ENCODE measurements around the gene ANXA11. TPM values are rescaled to one million over a fixed set of nuclear protein-coding genes. Genes with fewer than 3 reads are reported as not detected.

Gene ANXA11
- total RNA-seq, 1 experiment from 2014 or later, result 181 TPM

GRCh38 chr10:80108576-80109239 lies 96.6 kb downstream of the ANXA11 start:
- H3K27ac ChIP-seq (ENCODE audit: low read depth, low read length), result no peak overlapping the region
- no peak overlapping the region for H3K4me2 ChIP-seq (ENCODE audit: low read length)
- H3K36me3 ChIP-seq (ENCODE audit: control insufficient read depth in 1 of 2, insufficient read depth in 2 of 2, low read length in 2 of 2), result no peaks in the 10 kb centered on the region
- no peaks in the 10 kb centered on the region for H3K79me2 ChIP-seq (ENCODE audit: insufficient read depth, low read length)
- no peak overlapping the region for H3K9ac ChIP-seq (ENCODE audit: low read length)
- no peaks in the 10 kb centered on the region for H3K4me1 ChIP-seq (ENCODE audit: control insufficient read depth in 1 of 2, insufficient read depth in 2 of 2, low read length in 2 of 2)
- H3K9me2 ChIP-seq (ENCODE audit: insufficient read depth), result no peaks in the 10 kb centered on the region
- intact Hi-C loops (cut with micrococcal nuclease), result no loop called here
- no peak for ATAC-seq
- DNase-seq (ENCODE audit: low read depth, low spot score), result peak; percentile 4
- RAD21 ChIA-PET (ENCODE audit: low non-redundant PET in 1 of 2, low total read pairs in 2 of 2, uncharacterized antibody in 2 of 2, unreplicated experiment in 2 of 2), result no interaction called here
- no peak overlapping the region for H3K4me3 ChIP-seq (replicated peaks in 1 of 2; ENCODE audit: low read depth in 1 of 2, low read length in 2 of 2)
- H3K27me3 ChIP-seq (ENCODE audit: insufficient read depth, low read length), result no peaks in the 10 kb centered on the region
- POLR2A ChIA-PET, result no interaction called here
- no peak overlapping the region for H2AFZ ChIP-seq (ENCODE audit: low read depth, low read length, poor library complexity, severe bottlenecking)
- no peaks in the 10 kb centered on the region for H4K20me1 ChIP-seq (ENCODE audit: insufficient read depth)
- BruUV-seq (replicated peaks), result no TSS peak
- no peak for TF ChIP-seq FOSL1 (IDR thresholded peaks at IDR 0.05; ENCODE audit: low read depth)
- TF ChIP-seq ZFX (IDR thresholded peaks at IDR 0.05), result no peak
- peak; percentile 63 for TF ChIP-seq CBX3 (IDR thresholded peaks at IDR 0.05; ENCODE audit: low read depth)
- TF ChIP-seq YY1 (IDR thresholded peaks at IDR 0.05; ENCODE audit: extremely low read depth, insufficient replicate concordance, low read depth, low read length), result peak; percentile 6
- TF ChIP-seq EZH2 (IDR thresholded peaks at IDR 0.05), result no peak
- TF ChIP-seq ELF1 (IDR thresholded peaks at IDR 0.05; ENCODE audit: borderline replicate concordance, low read depth), result no peak
- TF ChIP-seq CTCF (IDR thresholded peaks at IDR 0.05 in 2 of 3, conservative IDR thresholded peaks at IDR 0.05 in 1 of 3; ENCODE audit: borderline replicate concordance in 1 of 3, insufficient read depth in 1 of 3, low read depth in 2 of 3, low read length in 2 of 3), result no peak
- no peak for TF ChIP-seq TCF7L2 (IDR thresholded peaks at IDR 0.05; ENCODE audit: borderline replicate concordance, extremely low read depth, insufficient read depth, insufficient read length)
- TF ChIP-seq SP1 (IDR thresholded peaks at IDR 0.05; ENCODE audit: low read depth), result no peak
- peaks cover 12 to 15% of the 10 kb centered on the region in 2 experiments; a peak in 2 of 4 replicates for H3K9me3 ChIP-seq (ENCODE audit: control insufficient read depth in 1 of 2, insufficient read depth in 1 of 2, low read depth in 1 of 2, low read length in 2 of 2)
- CTCF ChIA-PET, result no interaction called here

Data from HCT116 (cell line).